ENCODE data around the gene UNC80.
A peak's percentile ranks its signal among the peaks of the same experiment; 100 is the strongest.
"Not testable (repeated sequence)": the region's sequence is repeated elsewhere in the genome, so short reads cannot be mapped to it uniquely, and the experiment has no call there.

UNC80 gene, protein sequence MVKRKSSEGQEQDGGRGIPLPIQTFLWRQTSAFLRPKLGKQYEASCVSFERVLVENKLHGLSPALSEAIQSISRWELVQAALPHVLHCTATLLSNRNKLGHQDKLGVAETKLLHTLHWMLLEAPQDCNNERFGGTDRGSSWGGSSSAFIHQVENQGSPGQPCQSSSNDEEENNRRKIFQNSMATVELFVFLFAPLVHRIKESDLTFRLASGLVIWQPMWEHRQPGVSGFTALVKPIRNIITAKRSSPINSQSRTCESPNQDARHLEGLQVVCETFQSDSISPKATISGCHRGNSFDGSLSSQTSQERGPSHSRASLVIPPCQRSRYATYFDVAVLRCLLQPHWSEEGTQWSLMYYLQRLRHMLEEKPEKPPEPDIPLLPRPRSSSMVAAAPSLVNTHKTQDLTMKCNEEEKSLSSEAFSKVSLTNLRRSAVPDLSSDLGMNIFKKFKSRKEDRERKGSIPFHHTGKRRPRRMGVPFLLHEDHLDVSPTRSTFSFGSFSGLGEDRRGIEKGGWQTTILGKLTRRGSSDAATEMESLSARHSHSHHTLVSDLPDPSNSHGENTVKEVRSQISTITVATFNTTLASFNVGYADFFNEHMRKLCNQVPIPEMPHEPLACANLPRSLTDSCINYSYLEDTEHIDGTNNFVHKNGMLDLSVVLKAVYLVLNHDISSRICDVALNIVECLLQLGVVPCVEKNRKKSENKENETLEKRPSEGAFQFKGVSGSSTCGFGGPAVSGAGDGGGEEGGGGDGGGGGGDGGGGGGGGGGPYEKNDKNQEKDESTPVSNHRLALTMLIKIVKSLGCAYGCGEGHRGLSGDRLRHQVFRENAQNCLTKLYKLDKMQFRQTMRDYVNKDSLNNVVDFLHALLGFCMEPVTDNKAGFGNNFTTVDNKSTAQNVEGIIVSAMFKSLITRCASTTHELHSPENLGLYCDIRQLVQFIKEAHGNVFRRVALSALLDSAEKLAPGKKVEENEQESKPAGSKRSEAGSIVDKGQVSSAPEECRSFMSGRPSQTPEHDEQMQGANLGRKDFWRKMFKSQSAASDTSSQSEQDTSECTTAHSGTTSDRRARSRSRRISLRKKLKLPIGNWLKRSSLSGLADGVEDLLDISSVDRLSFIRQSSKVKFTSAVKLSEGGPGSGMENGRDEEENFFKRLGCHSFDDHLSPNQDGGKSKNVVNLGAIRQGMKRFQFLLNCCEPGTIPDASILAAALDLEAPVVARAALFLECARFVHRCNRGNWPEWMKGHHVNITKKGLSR (N-terminal part only)

DNA sequence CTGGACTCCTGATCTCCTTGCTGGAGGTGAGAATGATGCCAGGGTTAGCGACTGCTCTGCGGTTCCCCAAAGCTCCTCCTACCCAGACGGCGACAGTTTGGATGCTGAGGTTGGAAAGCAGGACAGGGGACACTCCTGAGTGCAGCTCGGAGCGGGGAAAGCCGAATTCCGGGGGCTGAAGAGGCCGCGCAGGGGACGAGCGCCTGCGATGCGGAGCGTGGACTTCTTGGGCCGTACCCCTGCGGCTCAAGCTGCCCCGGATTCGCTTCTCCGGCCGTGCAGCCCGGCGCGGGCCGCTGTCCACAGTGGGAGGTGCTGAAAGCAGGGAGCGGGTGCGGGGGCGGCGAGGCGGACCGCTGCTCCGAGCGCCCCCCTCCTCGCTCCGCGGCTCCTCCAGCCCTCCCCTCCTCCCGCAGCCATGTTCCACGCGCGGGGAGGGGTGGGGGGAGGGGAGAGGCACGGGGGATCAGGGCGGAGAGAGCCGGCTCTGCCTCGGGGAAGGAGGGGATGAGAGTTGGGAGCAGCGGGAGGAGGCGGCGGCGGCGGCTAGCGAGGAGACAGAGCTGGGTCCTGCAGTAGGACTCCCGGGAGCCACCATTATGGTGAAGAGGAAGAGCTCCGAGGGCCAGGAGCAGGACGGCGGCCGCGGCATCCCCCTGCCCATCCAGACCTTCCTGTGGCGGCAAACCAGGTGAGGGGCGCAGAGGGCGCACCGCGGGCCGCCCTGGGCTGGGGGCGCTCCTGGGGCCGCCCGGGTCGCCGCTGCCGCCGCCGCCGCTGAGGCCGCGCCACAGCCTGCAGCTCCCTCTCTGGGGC, at the start of gene UNC80:
Gene UNC80 (plus strand): TSS at position 359 of the 816 bp plus-strand sequence. CDS start 241 bp downstream, at position 600.
- peak; percentile 55 for DNase-seq (ENCODE audit: low read depth)

DNA sequence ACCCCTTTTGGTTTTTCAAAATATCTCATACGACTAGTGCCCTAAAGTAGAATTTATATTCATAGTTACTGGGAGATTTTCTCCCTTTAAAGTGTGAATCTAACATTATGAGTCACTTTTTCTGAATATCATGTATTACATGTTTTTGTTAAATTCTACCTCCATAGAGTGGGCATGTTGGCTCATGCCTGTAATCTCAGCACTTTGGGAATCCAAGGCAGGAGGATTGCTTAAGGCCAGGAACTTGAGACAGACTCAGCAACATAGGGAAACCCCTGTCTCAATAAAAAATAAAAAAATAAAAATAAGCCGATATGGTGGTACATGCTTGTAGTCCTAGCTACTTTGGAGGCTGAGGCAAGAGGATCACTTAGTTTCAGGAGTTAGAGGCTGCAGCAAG, 45.3 kb upstream of the UNC80 start:
- DNase-seq (ENCODE audit: low read depth), result no peak

DNA sequence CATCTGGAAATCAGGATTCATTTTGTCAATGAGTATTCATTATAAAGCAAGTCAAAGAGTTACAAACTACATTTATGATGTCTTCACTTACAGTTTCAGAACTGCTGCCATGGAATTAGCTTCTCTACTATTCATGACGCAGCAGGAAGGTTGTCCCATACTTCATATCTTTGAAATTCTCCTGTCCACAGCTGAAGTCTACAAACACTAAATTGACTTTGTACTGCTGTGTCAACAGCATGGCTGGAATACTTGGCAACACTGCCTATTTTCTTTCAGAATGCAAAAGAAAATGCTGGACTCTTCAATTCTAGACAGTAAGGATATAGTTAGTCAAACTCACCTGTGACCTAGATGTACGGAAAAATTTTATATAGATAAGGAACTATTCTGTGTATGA, 44.6 kb upstream of the UNC80 start:
- DNase-seq (ENCODE audit: low read depth), result no peak

DNA sequence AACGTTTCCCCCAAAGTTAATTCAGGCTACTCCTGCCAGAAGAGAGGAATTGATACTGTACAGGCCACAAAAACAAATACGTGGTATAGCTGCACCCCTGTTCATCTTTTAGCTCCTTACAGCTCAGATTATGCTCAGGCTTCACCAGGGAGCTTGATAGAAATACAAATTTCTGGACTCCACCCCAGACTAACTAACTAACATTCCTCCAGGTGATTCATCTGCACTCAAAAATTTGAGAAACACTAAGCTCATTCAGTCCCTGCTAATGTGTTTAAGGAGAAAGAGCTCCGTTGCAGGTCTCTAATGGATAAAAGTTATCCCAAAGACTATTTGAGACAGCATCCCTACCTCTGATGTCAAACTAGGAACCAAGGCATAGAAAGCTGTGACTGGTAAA, 36.8 kb upstream of the UNC80 start:
- no peak for DNase-seq (ENCODE audit: low read depth)

- DNase-seq (ENCODE audit: low read depth), result no peak
Measured at GRCh38 chr2:209741953-209742352, 29.7 kb upstream of the UNC80 start.

- DNase-seq (ENCODE audit: low read depth), result no peak
Measured at GRCh38 chr2:209753020-209753419, 18.6 kb upstream of the UNC80 start.

- no peak for DNase-seq (ENCODE audit: low read depth)
Measured at GRCh38 chr2:209757163-209757562, 14.5 kb upstream of the UNC80 start.

- no peak for DNase-seq (ENCODE audit: low read depth)
Measured at GRCh38 chr2:209761566-209761965, 10.1 kb upstream of the UNC80 start.

- DNase-seq (ENCODE audit: low read depth), result no peak
Measured at GRCh38 chr2:209762563-209762962, 9.1 kb upstream of the UNC80 start.

GRCh38 chr2:209763106-209763505, 8.5 kb upstream of the UNC80 start:
- DNase-seq (ENCODE audit: low read depth), result no peak

DNA sequence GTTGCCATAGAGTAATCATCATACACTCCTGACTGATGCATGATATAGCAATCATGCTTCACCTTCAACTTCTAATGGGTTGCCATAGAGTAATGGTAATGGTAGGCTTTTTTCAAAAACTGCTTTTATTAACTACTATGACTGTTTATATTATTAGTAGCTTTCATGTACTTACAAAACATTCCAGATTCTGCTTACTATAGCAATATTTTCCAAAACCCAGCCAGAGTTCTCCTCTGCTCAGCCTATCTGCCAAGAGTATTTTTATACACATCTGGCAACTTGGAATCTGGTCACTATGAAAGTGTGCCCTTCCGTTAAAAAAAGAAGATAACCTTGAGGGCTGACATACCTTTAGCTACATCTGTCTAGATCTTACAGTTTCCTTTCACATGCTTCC, 5.0 kb upstream of the UNC80 start:
- DNase-seq (ENCODE audit: low read depth), result no peak

- no peak for DNase-seq (ENCODE audit: low read depth)
Measured at GRCh38 chr2:209767316-209767715, 4.3 kb upstream of the UNC80 start.

DNA sequence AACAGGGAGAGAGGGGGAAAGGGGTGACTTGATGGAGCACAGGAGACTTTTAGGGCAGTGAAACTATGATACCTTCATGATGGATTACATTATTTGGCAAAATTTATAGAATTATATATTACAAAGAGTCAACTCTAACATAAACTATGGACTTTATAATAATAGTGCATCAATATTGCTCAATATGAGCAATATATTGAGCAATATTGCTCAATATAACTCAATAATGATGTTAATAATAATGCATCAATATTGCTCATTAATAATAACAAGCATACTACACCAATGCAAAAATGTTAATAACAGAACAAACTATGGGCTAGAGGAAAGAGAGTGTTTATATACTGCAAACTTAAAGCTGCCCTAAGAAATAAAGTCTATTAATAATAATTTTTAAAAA, 3.1 kb upstream of the UNC80 start:
- DNase-seq (ENCODE audit: low read depth), result no peak

DNA sequence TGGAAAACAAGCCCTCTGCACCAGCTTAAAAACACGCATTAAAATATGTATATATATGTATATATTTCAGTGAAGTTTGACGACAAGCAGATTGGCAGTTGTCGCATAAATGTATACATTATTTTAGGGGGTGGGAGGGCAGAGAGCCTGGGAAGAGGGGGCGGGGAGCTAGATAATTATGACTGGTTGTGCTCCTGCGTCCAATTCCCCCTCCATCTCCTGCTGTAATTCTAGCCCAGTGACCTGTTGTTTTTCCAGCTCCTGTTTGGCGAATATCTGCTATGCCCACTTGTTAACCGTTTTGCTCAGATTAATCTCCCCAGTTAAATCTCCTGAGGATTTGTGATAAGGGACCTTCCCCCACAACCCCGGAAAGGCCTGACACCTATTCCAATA, 656 bp downstream of the UNC80 start:
- no peak for DNase-seq (ENCODE audit: low read depth)

GRCh38 chr2:209773377-209773776, 1.7 kb downstream of the UNC80 start:
- DNase-seq (ENCODE audit: low read depth), result no peak

GRCh38 chr2:209787416-209787815, 15.8 kb downstream of the UNC80 start:
- DNase-seq (ENCODE audit: low read depth), result no peak

DNA sequence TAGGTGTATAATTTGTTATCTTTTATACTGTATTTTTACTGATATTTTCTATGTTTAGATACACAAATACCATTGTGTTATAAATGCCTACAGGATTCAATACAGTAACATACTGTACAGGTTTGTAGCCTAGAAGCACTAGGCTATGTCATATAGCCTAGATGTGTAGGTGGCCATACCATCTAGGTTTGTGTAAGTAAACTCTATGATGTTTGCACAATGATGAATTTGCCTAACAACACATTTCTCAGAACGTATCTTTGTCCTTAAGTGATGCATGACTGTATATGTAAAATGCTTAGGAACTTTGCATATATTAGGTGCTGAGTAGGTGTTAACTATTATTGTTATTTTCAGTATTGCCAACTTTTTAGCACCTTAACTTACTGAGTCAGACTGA, 17.3 kb downstream of the UNC80 start:
- no peak for DNase-seq (ENCODE audit: low read depth)

- DNase-seq (ENCODE audit: low read depth), result no peak
Measured at GRCh38 chr2:209790066-209790728, 18.6 kb downstream of the UNC80 start.

GRCh38 chr2:209791151-209791550, 19.5 kb downstream of the UNC80 start:
- no peak for DNase-seq (ENCODE audit: low read depth)

GRCh38 chr2:209795425-209795824, 23.8 kb downstream of the UNC80 start:
- not testable (repeated sequence) for DNase-seq (ENCODE audit: low read depth)

- no peak for DNase-seq (ENCODE audit: low read depth)
Measured at GRCh38 chr2:209805351-209805750, 33.7 kb downstream of the UNC80 start.
